ENCODE data around the gene ANKRD53. TPM values are rescaled to one million over a fixed set of nuclear protein-coding genes. Genes with fewer than 3 reads are reported as not detected.

Gene ANKRD53
- total RNA-seq, 2 donors from 2014 or later = 0.24 to 0.97 TPM

GRCh38 chr2:70987386-70987785, 9.0 kb downstream of the ANKRD53 start:
- peaks cover 38% of the 10 kb centered on the region for H3K36me3 ChIP-seq (ENCODE audit: control insufficient read depth, insufficient read depth, low read length)
- H3K27me3 Mint-ChIP-seq (ENCODE audit: insufficient read depth) = no peaks in the 10 kb centered on the region
- TF ChIP-seq, protein P1, sequence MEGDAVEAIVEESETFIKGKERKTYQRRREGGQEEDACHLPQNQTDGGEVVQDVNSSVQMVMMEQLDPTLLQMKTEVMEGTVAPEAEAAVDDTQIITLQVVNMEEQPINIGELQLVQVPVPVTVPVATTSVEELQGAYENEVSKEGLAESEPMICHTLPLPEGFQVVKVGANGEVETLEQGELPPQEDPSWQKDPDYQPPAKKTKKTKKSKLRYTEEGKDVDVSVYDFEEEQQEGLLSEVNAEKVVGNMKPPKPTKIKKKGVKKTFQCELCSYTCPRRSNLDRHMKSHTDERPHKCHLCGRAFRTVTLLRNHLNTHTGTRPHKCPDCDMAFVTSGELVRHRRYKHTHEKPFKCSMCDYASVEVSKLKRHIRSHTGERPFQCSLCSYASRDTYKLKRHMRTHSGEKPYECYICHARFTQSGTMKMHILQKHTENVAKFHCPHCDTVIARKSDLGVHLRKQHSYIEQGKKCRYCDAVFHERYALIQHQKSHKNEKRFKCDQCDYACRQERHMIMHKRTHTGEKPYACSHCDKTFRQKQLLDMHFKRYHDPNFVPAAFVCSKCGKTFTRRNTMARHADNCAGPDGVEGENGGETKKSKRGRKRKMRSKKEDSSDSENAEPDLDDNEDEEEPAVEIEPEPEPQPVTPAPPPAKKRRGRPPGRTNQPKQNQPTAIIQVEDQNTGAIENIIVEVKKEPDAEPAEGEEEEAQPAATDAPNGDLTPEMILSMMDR (conservative IDR thresholded peaks at IDR 0.05) = no peak
- H3K4me3 ChIP-seq (ENCODE audit: low read length) = no peak overlapping the region
- H3K36me3 Mint-ChIP-seq (ENCODE audit: low read depth) = peaks cover 41% of the 10 kb centered on the region
- H3K9me3 ChIP-seq (ENCODE audit: control insufficient read depth, low read length) = no peaks in the 10 kb centered on the region
- no peaks in the 10 kb centered on the region for H3K4me1 ChIP-seq (ENCODE audit: control insufficient read depth, insufficient read depth, low read length)
- H3K27ac ChIP-seq (ENCODE audit: low read depth, low read length) = no peak overlapping the region
- H3K9ac ChIP-seq (ENCODE audit: extremely low read depth, low read length, poor library complexity, severe bottlenecking) = no peak overlapping the region
- WGBS, 2 experiments (ENCODE audit: insufficient coverage in 1 of 2, insufficient read length in 1 of 2) = 0% methylated on average over 1 of the region's 1 CpG
- H3K27ac Mint-ChIP-seq = no peak overlapping the region
- H3K9me3 Mint-ChIP-seq = no peaks in the 10 kb centered on the region
- DNase-seq = peak; percentile 8
- H3K27me3 ChIP-seq (ENCODE audit: control insufficient read depth, insufficient read depth, low read length, poor library complexity, severe bottlenecking) = no peaks in the 10 kb centered on the region
- H3K4me3 Mint-ChIP-seq = no peak overlapping the region
- no peaks in the 10 kb centered on the region for H3K4me1 Mint-ChIP-seq

DNA sequence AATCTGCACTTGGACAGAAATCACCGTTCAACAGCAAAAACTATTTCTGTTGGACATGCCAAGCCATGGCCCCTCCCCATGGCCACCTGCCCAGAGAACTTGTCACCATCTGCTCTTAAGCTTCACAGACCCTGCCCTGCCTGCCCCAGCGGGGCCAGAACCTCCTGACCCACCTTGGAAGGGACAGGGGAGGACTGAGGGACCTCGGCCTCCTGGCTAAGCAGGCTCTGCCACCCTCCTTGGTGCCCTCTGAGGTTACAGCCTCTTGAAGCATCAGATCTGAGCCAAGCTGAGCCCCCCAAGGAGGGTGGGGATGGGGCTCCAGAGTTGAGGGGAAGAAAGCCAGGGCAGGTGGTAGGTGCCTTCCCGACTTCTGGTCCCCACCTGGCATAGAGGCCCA, 9.7 kb downstream of the ANKRD53 start:
- peaks cover 41% of the 10 kb centered on the region for H3K36me3 Mint-ChIP-seq (ENCODE audit: low read depth)
- Histone ChIP-seq H3K9ac (ENCODE audit: extremely low read depth, low read length, poor library complexity, severe bottlenecking) (no peak overlapping the region), H3K4me3 (ENCODE audit: low read length) (no peak overlapping the region), H3K36me3 (ENCODE audit: control insufficient read depth, insufficient read depth, low read length) (peaks cover 42% of the 10 kb centered on the region), H3K4me1 (ENCODE audit: control insufficient read depth, insufficient read depth, low read length) (no peaks in the 10 kb centered on the region), H3K27me3 (ENCODE audit: control insufficient read depth, insufficient read depth, low read length, poor library complexity, severe bottlenecking) (no peaks in the 10 kb centered on the region), H3K9me3 (ENCODE audit: control insufficient read depth, low read length) (no peaks in the 10 kb centered on the region), H3K27ac (ENCODE audit: low read depth, low read length) (no peak overlapping the region)
- no peaks in the 10 kb centered on the region for H3K27me3 Mint-ChIP-seq (ENCODE audit: insufficient read depth)
- no peaks in the 10 kb centered on the region for H3K9me3 Mint-ChIP-seq
- H3K4me1 Mint-ChIP-seq = no peaks in the 10 kb centered on the region
- TF ChIP-seq, protein P1 (conservative IDR thresholded peaks at IDR 0.05) = no peak
- H3K4me3 Mint-ChIP-seq = no peak overlapping the region
- 89 to 90% methylated on average over 2 to 4 of the region's 4 CpGs for WGBS, 2 experiments (ENCODE audit: insufficient coverage in 1 of 2, insufficient read length in 1 of 2)
- peak; percentile 13 for DNase-seq
- H3K27ac Mint-ChIP-seq = no peak overlapping the region

GRCh38 chr2:70988726-70989648, 10.6 kb downstream of the ANKRD53 start:
- no peaks in the 10 kb centered on the region for H3K9me3 Mint-ChIP-seq
- peak; percentile 22 for DNase-seq
- H3K9ac ChIP-seq (ENCODE audit: extremely low read depth, low read length, poor library complexity, severe bottlenecking) = no peak overlapping the region
- TF ChIP-seq, protein P1 (conservative IDR thresholded peaks at IDR 0.05) = no peak
- peaks cover 41% of the 10 kb centered on the region for H3K36me3 Mint-ChIP-seq (ENCODE audit: low read depth)
- no peak overlapping the region for H3K4me3 ChIP-seq (ENCODE audit: low read length)
- peaks cover 42% of the 10 kb centered on the region for H3K36me3 ChIP-seq (ENCODE audit: control insufficient read depth, insufficient read depth, low read length)
- H3K27me3 ChIP-seq (ENCODE audit: control insufficient read depth, insufficient read depth, low read length, poor library complexity, severe bottlenecking) = no peaks in the 10 kb centered on the region
- H3K27ac ChIP-seq (ENCODE audit: low read depth, low read length) = no peak overlapping the region
- no peak overlapping the region for H3K4me3 Mint-ChIP-seq
- no peaks in the 10 kb centered on the region for H3K9me3 ChIP-seq (ENCODE audit: control insufficient read depth, low read length)
- WGBS, 2 experiments (ENCODE audit: insufficient coverage in 1 of 2, insufficient read length in 1 of 2) = 88 to 92% methylated on average over 8 to 16 of the region's 16 CpGs
- peaks cover 3% of the 10 kb centered on the region for H3K4me1 ChIP-seq (ENCODE audit: control insufficient read depth, insufficient read depth, low read length)
- no peaks in the 10 kb centered on the region for H3K27me3 Mint-ChIP-seq (ENCODE audit: insufficient read depth)
- peaks cover 8% of the 10 kb centered on the region for H3K4me1 Mint-ChIP-seq
- no peak overlapping the region for H3K27ac Mint-ChIP-seq

Measured in endodermal cell (in vitro differentiated cells).